ENCODE measurements around the gene ZNF76. TPM values are rescaled to one million over a fixed set of nuclear protein-coding genes. Genes with fewer than 3 reads are reported as not detected.

Gene ZNF76
- polyA plus RNA-seq, 2 of the 4 experiments (the other 2 are of a cell fraction): 7.9 to 10.5 TPM

DNA sequence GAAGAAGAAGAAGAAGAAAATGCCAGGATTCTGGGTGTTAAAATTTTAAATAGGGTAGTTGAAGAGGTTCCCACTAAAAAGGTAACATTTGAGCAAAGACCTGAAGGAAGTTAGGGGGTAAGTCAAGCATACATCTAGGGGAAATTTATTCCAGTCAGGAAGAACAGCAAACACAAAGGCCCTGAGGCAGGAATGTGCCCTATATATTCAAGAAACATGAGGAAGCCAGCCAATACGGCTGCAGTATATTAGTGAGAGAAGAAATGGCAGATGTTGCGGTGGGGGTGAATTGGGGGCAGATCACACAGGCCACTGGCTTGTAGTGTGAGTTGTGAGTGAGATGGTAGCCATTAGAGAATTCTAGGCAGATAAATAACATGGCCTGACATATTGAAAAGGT, 6.0 kb downstream of the ZNF76 start:
- no peak for DNase-seq (ENCODE audit: low read depth in 1 of 2, low spot score in 1 of 2)
- Histone ChIP-seq H3K4me1 (peaks cover 9% of the 10 kb centered on the region), H3K27ac (no peak overlapping the region), H3K4me3 (no peak overlapping the region), H3K9me3 (no peaks in the 10 kb centered on the region), H3K4me2 (no peak overlapping the region)
- TF ChIP-seq MAZ (IDR thresholded peaks at IDR 0.05; ENCODE audit: borderline replicate concordance, low read depth, low read length): no peak
- no peak for TF ChIP-seq KDM5A (IDR thresholded peaks at IDR 0.05)
- no peak for TF ChIP-seq ZC3H11A (IDR thresholded peaks at IDR 0.05)
- TF ChIP-seq HEYL (CRISPR knock-in tag; IDR thresholded peaks at IDR 0.05): no peak
- TF ChIP-seq FOSB (CRISPR knock-in tag; IDR thresholded peaks at IDR 0.05): no peak
- TF ChIP-seq POLR2AphosphoS2 (conservative IDR thresholded peaks at IDR 0.05; ENCODE audit: low read length): no peak
- no peak for TF ChIP-seq FOXS1 (CRISPR knock-in tag; IDR thresholded peaks at IDR 0.05)
- no peak for TF ChIP-seq CBX2 (IDR thresholded peaks at IDR 0.05; ENCODE audit: borderline replicate concordance, low read depth)
- TF ChIP-seq GATA3 (IDR thresholded peaks at IDR 0.05; ENCODE audit: borderline replicate concordance): no peak
- TF ChIP-seq, protein P1, sequence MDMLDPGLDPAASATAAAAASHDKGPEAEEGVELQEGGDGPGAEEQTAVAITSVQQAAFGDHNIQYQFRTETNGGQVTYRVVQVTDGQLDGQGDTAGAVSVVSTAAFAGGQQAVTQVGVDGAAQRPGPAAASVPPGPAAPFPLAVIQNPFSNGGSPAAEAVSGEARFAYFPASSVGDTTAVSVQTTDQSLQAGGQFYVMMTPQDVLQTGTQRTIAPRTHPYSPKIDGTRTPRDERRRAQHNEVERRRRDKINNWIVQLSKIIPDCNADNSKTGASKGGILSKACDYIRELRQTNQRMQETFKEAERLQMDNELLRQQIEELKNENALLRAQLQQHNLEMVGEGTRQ (IDR thresholded peaks at IDR 0.05): no peak
- TF ChIP-seq HOXB5 (CRISPR knock-in tag; IDR thresholded peaks at IDR 0.05): no peak
- no peak for TF ChIP-seq HOXA7 (CRISPR knock-in tag; IDR thresholded peaks at IDR 0.05)
- no peak for TF ChIP-seq RARB (CRISPR knock-in tag; IDR thresholded peaks at IDR 0.05)
- no peak for TF ChIP-seq HOXB13 (CRISPR knock-in tag; IDR thresholded peaks at IDR 0.05; ENCODE audit: low read depth)
- TF ChIP-seq EP300 (IDR thresholded peaks at IDR 0.05): no peak
- no peak for TF ChIP-seq JUN (IDR thresholded peaks at IDR 0.05)
- TF ChIP-seq RFX5 (IDR thresholded peaks at IDR 0.05): no peak
- no peak for TF ChIP-seq RNF2 (IDR thresholded peaks at IDR 0.05; ENCODE audit: borderline replicate concordance, low read depth)
- no peak for TF ChIP-seq CBX8 (IDR thresholded peaks at IDR 0.05)
- CTCF ChIA-PET: interaction anchor here (1.9 kb wide), 1 partner anchor 25 kb away, joined by 5 read pairs; no protein-coding TSS in a partner anchor
- no peak for ATAC-seq
- WGBS (ENCODE audit: missing lambda C conversion rate): 94% methylated on average over 2 of the region's 2 CpGs
- FAIRE-seq: no peak
- POLR2A ChIA-PET: no interaction called here

DNA sequence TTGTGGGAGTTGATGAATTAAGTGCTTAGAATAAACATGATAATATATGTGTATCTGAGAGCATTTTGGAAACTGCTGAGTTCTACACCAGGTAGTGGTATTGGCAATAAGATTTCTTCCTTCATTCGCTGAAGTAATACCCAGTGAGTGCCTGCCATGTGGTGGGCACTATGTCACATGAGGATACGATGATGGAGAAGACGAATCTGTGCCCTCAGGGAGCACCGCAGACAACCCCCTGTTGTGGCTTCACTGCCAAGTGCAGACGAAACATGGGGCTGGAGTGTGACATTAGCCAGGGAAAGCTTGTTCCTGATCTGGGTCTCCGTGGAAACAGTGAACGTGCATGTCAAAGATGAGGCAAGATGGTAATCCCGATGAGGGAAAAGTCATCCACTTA, 7.9 kb downstream of the ZNF76 start:
- Histone ChIP-seq H3K27ac (no peak overlapping the region), H3K4me3 (no peak overlapping the region), H3K9me3 (no peaks in the 10 kb centered on the region), H3K4me2 (no peak overlapping the region), H3K4me1 (0 out of 3 replicates have a peak, but pooled peaks cover 2% of the 10 kb centered on the region)
- ChIA-PET POLR2A (interaction anchor here (1.1 kb wide), 1 partner anchor 8 kb away, joined by 4 read pairs; the partner anchor contains the start of gene ZNF76), CTCF (interaction anchor here (1.3 kb wide), 1 partner anchor 26 kb away, joined by 3 read pairs; no protein-coding TSS in a partner anchor)
- WGBS (ENCODE audit: missing lambda C conversion rate): 88% methylated on average over 8 of the region's 8 CpGs
- ATAC-seq (no peak), DNase-seq (ENCODE audit: low read depth in 1 of 2, low spot score in 1 of 2) (no peak), FAIRE-seq (no peak)
- TF ChIP-seq SREBF2 (IDR thresholded peaks at IDR 0.05) (no peak), ZC3H11A (IDR thresholded peaks at IDR 0.05) (no peak), TP53 (CRISPR knock-in tag; IDR thresholded peaks at IDR 0.05) (no peak)

DNA sequence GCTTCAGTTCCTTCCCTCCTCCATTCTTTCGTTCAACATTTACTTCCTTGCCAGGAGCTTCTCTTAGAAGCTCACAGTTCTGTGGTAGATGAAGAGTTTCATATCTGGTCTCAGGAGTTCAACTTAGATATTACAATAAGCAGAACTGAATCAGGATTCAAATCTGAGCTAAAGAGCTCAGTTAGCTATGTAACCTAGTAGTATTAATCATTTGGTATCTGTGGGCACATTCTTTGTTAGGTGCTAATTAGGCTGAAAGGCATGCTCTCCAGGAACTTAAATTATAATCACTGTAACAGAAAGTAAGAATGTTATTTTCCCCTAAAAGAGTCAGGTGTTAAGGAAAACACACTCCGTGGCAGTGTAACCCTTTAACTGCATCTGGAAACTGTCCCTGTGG, 8.4 kb downstream of the ZNF76 start:
- FAIRE-seq: no peak
- Histone ChIP-seq H3K4me2 (no peak overlapping the region), H3K4me3 (no peak overlapping the region), H3K4me1 (no peaks in the 10 kb centered on the region), H3K9me3 (no peaks in the 10 kb centered on the region), H3K27ac (no peak overlapping the region)
- WGBS (ENCODE audit: missing lambda C conversion rate): 87% methylated on average over 2 of the region's 2 CpGs
- DNase-seq (ENCODE audit: low read depth in 1 of 2, low spot score in 1 of 2): no peak
- ChIA-PET POLR2A (interaction anchor here (1.1 kb wide), 1 partner anchor 9 kb away, joined by 4 read pairs; the partner anchor contains the start of gene ZNF76), CTCF (interaction anchor here (0.9 to 1.3 kb wide), 3 partner anchors 9 to 26 kb away, joined by 3 to 5 read pairs (median 3); partner anchors contain the start of gene ZNF76)
- no peak for ATAC-seq
- TF ChIP-seq TFCP2L1 (CRISPR knock-in tag; IDR thresholded peaks at IDR 0.05): no peak
- TF ChIP-seq, protein P2, sequence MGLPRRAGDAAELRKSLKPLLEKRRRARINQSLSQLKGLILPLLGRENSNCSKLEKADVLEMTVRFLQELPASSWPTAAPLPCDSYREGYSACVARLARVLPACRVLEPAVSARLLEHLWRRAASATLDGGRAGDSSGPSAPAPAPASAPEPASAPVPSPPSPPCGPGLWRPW (IDR thresholded peaks at IDR 0.05): no peak
- no peak for TF ChIP-seq FOSL2 (IDR thresholded peaks at IDR 0.05)
- TF ChIP-seq FOSL2 (CRISPR knock-in tag; IDR thresholded peaks at IDR 0.05): no peak
- TF ChIP-seq HOXB5 (CRISPR knock-in tag; IDR thresholded peaks at IDR 0.05): no peak
- TF ChIP-seq TP53 (CRISPR knock-in tag; IDR thresholded peaks at IDR 0.05): no peak
- TF ChIP-seq EHMT2 (IDR thresholded peaks at IDR 0.05; ENCODE audit: low read depth): no peak
- TF ChIP-seq RARB (CRISPR knock-in tag; IDR thresholded peaks at IDR 0.05): no peak
- TF ChIP-seq ZNF302 (CRISPR knock-in tag; IDR thresholded peaks at IDR 0.05): no peak
- no peak for TF ChIP-seq NFE2L2 (conservative IDR thresholded peaks at IDR 0.05; ENCODE audit: low read length)
- no peak for TF ChIP-seq FOSB (CRISPR knock-in tag; IDR thresholded peaks at IDR 0.05)
- TF ChIP-seq, protein P3, sequence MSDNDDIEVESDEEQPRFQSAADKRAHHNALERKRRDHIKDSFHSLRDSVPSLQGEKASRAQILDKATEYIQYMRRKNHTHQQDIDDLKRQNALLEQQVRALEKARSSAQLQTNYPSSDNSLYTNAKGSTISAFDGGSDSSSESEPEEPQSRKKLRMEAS (IDR thresholded peaks at IDR 0.05): no peak
- TF ChIP-seq, protein P4, sequence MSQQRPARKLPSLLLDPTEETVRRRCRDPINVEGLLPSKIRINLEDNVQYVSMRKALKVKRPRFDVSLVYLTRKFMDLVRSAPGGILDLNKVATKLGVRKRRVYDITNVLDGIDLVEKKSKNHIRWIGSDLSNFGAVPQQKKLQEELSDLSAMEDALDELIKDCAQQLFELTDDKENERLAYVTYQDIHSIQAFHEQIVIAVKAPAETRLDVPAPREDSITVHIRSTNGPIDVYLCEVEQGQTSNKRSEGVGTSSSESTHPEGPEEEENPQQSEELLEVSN (IDR thresholded peaks at IDR 0.05; ENCODE audit: borderline replicate concordance, low read depth): no peak
- no peak for TF ChIP-seq RCOR1 (IDR thresholded peaks at IDR 0.05; ENCODE audit: low read depth, low read length)
- TF ChIP-seq, protein P5, sequence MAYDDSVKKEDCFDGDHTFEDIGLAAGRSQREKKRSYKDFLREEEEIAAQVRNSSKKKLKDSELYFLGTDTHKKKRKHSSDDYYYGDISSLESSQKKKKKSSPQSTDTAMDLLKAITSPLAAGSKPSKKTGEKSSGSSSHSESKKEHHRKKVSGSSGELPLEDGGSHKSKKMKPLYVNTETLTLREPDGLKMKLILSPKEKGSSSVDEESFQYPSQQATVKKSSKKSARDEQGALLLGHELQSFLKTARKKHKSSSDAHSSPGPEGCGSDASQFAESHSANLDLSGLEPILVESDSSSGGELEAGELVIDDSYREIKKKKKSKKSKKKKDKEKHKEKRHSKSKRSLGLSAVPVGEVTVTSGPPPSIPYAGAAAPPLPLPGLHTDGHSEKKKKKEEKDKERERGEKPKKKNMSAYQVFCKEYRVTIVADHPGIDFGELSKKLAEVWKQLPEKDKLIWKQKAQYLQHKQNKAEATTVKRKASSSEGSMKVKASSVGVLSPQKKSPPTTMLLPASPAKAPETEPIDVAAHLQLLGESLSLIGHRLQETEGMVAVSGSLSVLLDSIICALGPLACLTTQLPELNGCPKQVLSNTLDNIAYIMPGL (CRISPR knock-in tag; IDR thresholded peaks at IDR 0.05; ENCODE audit: borderline replicate concordance): no peak

Data from A549 (cell line).